ENCODE results near the gene ERBB4.

The ERBB4 gene

DNA sequence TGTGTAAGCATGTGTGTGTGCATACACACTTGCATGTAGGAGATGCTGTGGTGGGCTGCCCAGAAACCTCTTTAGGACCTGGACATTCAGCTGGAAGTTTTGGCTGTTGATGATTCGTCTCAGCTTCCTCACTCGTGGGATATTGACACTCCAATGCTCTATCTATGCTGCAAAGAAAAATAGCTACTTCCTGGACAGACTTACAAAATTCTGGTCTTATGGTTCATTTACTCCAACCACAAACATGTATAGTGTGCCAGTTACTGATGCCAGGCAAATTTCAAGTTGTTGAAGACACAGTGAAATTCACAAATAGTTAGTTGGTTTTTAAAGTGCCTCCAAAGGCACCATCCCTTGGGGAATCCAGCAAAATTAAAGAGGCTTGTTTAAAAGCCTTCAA lies 1099.6 kb downstream of the ERBB4 start:
- no peak overlapping the region for H3K9ac ChIP-seq (ENCODE audit: low read depth, low read length)
- H3K27me3 ChIP-seq (ENCODE audit: insufficient read depth, low read length): no peaks in the 10 kb centered on the region
- no peaks in the 10 kb centered on the region for H3K9me3 ChIP-seq (ENCODE audit: insufficient read depth, low read depth, low read length)
- no peaks in the 10 kb centered on the region; the same call in 1 of the 2 replicates for H3K4me1 ChIP-seq (ENCODE audit: insufficient read depth, low read length)
- H3K4me3 ChIP-seq (ENCODE audit: low read length): no peak overlapping the region
- no peak overlapping the region for H3K27ac ChIP-seq (ENCODE audit: low read length)
- no peaks in the 10 kb centered on the region for H3K36me3 ChIP-seq (ENCODE audit: insufficient read depth, low read depth, low read length)

DNA sequence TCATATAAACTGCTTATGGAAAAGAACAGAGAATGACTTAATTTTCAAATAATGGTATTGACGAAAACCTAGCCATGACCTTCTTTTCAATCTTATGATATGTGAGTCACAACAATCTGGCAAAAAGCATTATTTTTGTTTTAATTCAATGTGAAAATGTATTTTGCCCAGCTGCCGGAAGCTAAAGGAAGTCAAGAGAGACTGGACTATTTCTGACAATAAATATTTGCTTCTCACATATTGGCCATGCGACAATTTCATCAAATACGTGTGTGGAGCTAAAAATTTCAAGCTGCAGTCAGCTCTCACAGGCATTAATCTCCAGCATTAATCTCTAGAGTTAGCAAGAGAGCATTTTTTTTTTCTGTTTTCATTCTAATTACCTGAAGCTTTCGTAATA lies 1101.2 kb downstream of the ERBB4 start:
- H3K4me1 ChIP-seq (ENCODE audit: insufficient read depth, low read length): no peaks in the 10 kb centered on the region; the same call in 1 of the 2 replicates
- no peaks in the 10 kb centered on the region for H3K27me3 ChIP-seq (ENCODE audit: insufficient read depth, low read length)
- no peaks in the 10 kb centered on the region for H3K36me3 ChIP-seq (ENCODE audit: insufficient read depth, low read depth, low read length)
- no peak overlapping the region for H3K9ac ChIP-seq (ENCODE audit: low read depth, low read length)
- no peaks in the 10 kb centered on the region for H3K9me3 ChIP-seq (ENCODE audit: insufficient read depth, low read depth, low read length)
- H3K27ac ChIP-seq (ENCODE audit: low read length): no peak overlapping the region
- no peak overlapping the region for H3K4me3 ChIP-seq (ENCODE audit: low read length)

DNA sequence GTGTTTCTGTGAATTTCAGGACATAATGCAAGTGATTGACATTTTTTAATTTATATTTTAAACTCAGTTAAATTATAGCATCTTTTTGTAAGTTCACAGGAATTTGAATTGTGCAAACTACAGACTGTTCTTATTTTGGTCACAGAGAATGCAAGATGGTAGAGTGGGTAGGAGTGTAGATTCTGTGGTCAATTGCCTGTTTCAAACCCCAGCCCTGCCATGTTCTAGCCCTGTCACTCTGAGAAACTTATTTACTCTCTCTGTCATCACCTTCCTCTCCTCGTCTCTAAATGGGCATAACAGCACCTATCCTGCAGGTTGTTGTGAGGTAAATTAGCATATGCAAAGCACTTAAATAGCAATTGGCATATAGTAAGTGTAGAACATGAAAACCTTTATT lies 1102.4 kb downstream of the ERBB4 start:
- Histone ChIP-seq H3K9me3 (ENCODE audit: insufficient read depth, low read depth, low read length) (no peaks in the 10 kb centered on the region), H3K36me3 (ENCODE audit: insufficient read depth, low read depth, low read length) (no peaks in the 10 kb centered on the region), H3K27me3 (ENCODE audit: insufficient read depth, low read length) (no peaks in the 10 kb centered on the region), H3K9ac (ENCODE audit: low read depth, low read length) (no peak overlapping the region), H3K4me1 (ENCODE audit: insufficient read depth, low read length) (no peaks in the 10 kb centered on the region; the same call in 1 of the 2 replicates), H3K27ac (ENCODE audit: low read length) (no peak overlapping the region), H3K4me3 (ENCODE audit: low read length) (no peak overlapping the region)

DNA sequence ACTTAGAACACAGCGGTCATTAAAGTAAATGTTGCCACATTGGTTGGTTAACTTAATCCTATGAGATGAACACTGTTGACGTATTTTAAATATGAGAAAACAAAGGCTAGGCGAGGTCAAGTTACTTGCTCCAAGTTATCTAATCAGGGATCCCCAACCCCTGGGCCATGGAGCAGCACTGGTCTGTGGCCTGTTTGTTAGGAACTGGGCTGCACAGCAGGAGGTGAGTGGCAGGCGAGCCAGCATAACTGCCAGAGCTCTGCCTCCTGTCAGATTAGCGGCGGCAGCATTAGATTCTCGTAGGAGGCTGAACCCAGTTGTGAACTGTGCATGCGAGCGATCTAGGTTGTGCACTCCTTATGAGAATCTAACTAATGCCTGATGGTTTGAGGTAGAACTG lies 1103.3 kb downstream of the ERBB4 start:
- no peaks in the 10 kb centered on the region for H3K36me3 ChIP-seq (ENCODE audit: insufficient read depth, low read depth, low read length)
- H3K4me1 ChIP-seq (ENCODE audit: insufficient read depth, low read length): no peaks in the 10 kb centered on the region; the same call in 1 of the 2 replicates
- H3K9ac ChIP-seq (ENCODE audit: low read depth, low read length): no peak overlapping the region
- H3K9me3 ChIP-seq (ENCODE audit: insufficient read depth, low read depth, low read length): no peaks in the 10 kb centered on the region
- no peak overlapping the region for H3K4me3 ChIP-seq (ENCODE audit: low read length)
- no peak overlapping the region for H3K27ac ChIP-seq (ENCODE audit: low read length)
- no peaks in the 10 kb centered on the region for H3K27me3 ChIP-seq (ENCODE audit: insufficient read depth, low read length)

DNA sequence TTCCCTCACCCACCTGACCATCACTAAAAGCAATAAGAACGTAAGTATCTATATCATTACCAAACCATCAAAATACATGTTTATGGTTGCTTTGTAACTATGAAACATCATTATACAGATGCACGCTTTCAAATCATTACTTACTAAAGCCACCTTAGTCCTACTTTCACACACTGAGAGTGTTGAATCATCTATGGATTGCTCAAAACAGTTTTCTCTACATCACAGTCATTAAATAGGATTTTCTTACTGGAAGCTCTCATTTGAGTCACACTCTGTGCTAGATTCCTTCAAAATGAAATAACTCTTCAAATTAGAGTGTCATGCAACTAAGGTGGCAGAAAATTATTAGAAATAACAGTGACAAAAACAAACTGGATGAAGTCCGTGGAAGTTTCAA lies 1103.8 kb downstream of the ERBB4 start:
- Histone ChIP-seq H3K4me1 (ENCODE audit: insufficient read depth, low read length) (no peaks in the 10 kb centered on the region; the same call in 1 of the 2 replicates), H3K36me3 (ENCODE audit: insufficient read depth, low read depth, low read length) (no peaks in the 10 kb centered on the region), H3K27me3 (ENCODE audit: insufficient read depth, low read length) (no peaks in the 10 kb centered on the region)

DNA sequence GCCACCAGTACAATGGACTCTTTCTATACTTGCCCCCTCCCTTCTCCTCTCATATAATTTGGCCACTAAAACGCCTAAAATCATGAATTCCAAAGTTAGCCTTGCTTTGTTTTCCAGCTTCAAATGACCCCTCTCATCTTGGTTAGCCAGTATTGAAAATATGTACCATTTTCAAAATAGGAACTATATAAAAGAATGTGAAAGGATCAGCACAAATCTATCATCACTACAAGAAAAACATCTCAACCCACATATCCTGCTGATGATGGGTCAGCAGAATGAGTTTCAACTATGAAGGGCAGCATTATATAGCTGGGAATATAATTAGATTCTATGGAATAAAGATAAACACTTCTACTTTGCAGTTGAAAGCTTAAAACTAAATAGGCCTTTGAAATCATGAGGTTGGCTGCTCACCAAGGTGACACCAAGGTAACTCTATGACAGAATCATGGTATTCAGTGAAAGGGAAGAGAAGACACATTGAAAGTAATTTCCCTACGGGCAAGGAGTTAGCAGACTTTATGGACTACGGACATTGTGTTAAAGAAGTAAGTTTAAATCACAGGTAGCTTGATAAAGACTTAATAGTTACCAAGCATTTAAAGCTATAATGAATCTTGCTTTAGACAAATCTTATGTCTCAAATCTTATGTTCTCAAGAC lies 1109.2 kb downstream of the ERBB4 start:
- H3K9ac ChIP-seq (ENCODE audit: low read depth, low read length): no peak overlapping the region
- no peaks in the 10 kb centered on the region for H3K4me1 ChIP-seq (ENCODE audit: insufficient read depth, low read length)
- H3K27ac ChIP-seq (ENCODE audit: low read length): no peak overlapping the region
- no peaks in the 10 kb centered on the region for H3K36me3 ChIP-seq (ENCODE audit: insufficient read depth, low read depth, low read length)
- no peaks in the 10 kb centered on the region for H3K9me3 ChIP-seq (ENCODE audit: insufficient read depth, low read depth, low read length)
- H3K4me3 ChIP-seq (ENCODE audit: low read length): no peak overlapping the region
- no peaks in the 10 kb centered on the region for H3K27me3 ChIP-seq (ENCODE audit: insufficient read depth, low read length)

More for the DNA sequence above, 1103.8 kb downstream of the ERBB4 start:
- no peaks in the 10 kb centered on the region for H3K9me3 ChIP-seq (ENCODE audit: insufficient read depth, low read depth, low read length)
- no peak overlapping the region for H3K27ac ChIP-seq (ENCODE audit: low read length)
- no peak overlapping the region for H3K9ac ChIP-seq (ENCODE audit: low read depth, low read length)
- no peak overlapping the region for H3K4me3 ChIP-seq (ENCODE audit: low read length)

DNA sequence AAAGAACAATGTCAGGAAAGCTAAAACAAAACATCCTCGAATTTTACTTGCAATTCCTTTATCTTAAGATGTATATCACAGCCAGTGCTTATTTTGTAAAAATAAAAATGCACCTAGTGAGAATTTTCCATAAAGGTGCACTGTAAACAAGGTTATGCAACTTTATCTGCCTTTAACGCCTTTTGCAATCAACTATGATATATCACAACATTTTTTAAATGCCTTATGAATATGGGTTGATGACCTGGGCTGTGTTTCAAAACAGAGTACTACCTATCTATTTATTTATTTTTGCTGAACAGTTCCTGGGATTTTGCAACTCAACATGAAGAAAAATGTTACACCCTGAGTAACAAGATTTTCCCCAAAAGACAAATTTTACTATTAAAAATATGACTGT lies 1112.4 kb downstream of the ERBB4 start:
- H3K9ac ChIP-seq (ENCODE audit: low read depth, low read length): no peak overlapping the region
- no peaks in the 10 kb centered on the region for H3K27me3 ChIP-seq (ENCODE audit: insufficient read depth, low read length)
- no peaks in the 10 kb centered on the region for H3K36me3 ChIP-seq (ENCODE audit: insufficient read depth, low read depth, low read length)
- H3K9me3 ChIP-seq (ENCODE audit: insufficient read depth, low read depth, low read length): no peaks in the 10 kb centered on the region
- H3K27ac ChIP-seq (ENCODE audit: low read length): no peak overlapping the region
- no peaks in the 10 kb centered on the region for H3K4me1 ChIP-seq (ENCODE audit: insufficient read depth, low read length)
- no peak overlapping the region for H3K4me3 ChIP-seq (ENCODE audit: low read length)

DNA sequence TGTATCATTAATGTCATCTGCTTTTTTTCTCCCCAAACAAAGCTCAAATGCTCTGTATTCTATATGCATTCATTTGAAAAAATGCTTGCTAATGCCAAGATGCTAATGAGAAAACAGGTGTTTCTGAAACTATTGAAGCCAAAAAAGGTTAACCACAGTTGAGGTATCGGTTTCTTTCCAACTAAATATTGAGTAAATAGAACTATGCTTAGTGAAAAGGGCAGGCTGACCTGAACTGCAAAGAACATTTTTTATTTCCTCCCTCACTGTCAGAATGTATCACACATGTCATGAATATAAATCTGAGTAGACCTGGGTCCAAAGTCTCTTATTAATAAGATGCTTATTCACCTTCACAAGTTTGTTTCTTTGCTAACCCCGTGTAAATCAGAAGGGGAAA lies 1115.6 kb downstream of the ERBB4 start:
- Histone ChIP-seq H3K27me3 (ENCODE audit: insufficient read depth, low read length) (no peaks in the 10 kb centered on the region), H3K9ac (ENCODE audit: low read depth, low read length) (no peak overlapping the region), H3K4me1 (ENCODE audit: insufficient read depth, low read length) (no peaks in the 10 kb centered on the region), H3K9me3 (ENCODE audit: insufficient read depth, low read depth, low read length) (no peaks in the 10 kb centered on the region), H3K4me3 (ENCODE audit: low read length) (no peak overlapping the region), H3K36me3 (ENCODE audit: insufficient read depth, low read depth, low read length) (no peaks in the 10 kb centered on the region), H3K27ac (ENCODE audit: low read length) (no peak overlapping the region)

DNA sequence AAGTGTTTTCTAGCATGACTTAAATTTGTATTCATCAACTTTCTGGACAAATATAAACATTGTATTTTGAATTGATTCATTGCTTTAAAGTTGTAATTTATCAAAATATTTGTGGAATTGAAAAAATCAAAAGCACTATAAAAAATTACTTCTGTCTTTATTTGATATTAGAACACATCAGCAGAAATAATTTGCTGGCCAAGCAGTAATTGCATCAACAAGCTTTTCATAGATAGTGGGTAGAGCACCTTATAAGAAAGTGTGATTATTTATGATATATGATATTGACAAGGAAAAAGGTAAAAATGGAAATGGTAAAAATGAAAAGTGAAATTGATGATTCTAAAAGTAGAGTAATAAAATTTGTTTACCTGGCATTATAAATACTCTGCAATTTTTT lies 1121.1 kb downstream of the ERBB4 start:
- no peak overlapping the region for H3K4me3 ChIP-seq (ENCODE audit: low read length)
- H3K27me3 ChIP-seq (ENCODE audit: insufficient read depth, low read length): no peaks in the 10 kb centered on the region
- no peaks in the 10 kb centered on the region; the same call in 1 of the 2 replicates for H3K9me3 ChIP-seq (ENCODE audit: insufficient read depth, low read depth, low read length)
- H3K27ac ChIP-seq (ENCODE audit: low read length): no peak overlapping the region
- H3K4me1 ChIP-seq (ENCODE audit: insufficient read depth, low read length): no peaks in the 10 kb centered on the region
- H3K9ac ChIP-seq (ENCODE audit: low read depth, low read length): no peak overlapping the region
- no peaks in the 10 kb centered on the region for H3K36me3 ChIP-seq (ENCODE audit: insufficient read depth, low read depth, low read length)

DNA sequence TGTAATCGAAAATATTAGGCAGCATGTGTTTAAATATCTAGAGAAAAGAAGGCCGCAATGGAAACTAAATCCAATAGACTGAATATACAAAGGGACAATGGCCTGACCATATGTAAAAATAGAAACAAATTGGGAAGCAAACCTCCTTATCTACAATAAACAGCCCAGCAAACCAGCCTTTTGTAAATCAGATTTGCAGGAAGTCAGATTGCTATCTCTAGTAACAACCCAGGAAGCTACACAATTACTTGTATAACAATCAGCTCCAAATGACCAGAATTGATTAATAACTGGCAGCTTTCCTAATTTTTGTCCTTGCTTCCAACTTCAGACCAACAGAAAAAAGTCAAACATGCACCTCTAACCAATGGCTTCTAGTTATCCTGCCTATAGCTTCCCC lies 1122.2 kb downstream of the ERBB4 start:
- Histone ChIP-seq H3K4me3 (ENCODE audit: low read length) (no peak overlapping the region), H3K4me1 (ENCODE audit: insufficient read depth, low read length) (no peaks in the 10 kb centered on the region), H3K9ac (ENCODE audit: low read depth, low read length) (no peak overlapping the region), H3K36me3 (ENCODE audit: insufficient read depth, low read depth, low read length) (no peaks in the 10 kb centered on the region), H3K27ac (ENCODE audit: low read length) (no peak overlapping the region), H3K9me3 (ENCODE audit: insufficient read depth, low read depth, low read length) (no peaks in the 10 kb centered on the region; the same call in 1 of the 2 replicates), H3K27me3 (ENCODE audit: insufficient read depth, low read length) (no peaks in the 10 kb centered on the region)

DNA sequence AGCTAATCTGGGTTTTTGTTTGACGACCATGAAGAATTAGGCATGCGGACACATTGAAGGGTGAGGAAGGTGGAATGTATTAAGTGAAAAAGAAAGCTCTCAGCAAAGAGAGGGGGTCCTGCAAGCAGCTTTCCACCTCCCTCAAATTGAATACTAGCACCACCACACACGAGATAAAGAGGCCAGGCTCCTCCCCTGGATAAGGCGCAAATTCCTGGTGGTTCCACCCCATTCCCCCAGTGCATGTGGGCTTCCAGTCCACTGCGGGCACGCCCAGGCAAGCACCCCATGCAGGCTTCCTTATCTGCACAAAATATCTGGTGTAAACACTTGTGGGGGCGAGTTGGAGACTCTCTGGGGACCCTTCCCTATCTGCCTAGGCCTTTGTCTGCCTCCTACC lies 1124.9 kb downstream of the ERBB4 start:
- no peak overlapping the region for H3K4me3 ChIP-seq (ENCODE audit: low read length)
- H3K36me3 ChIP-seq (ENCODE audit: insufficient read depth, low read depth, low read length): no peaks in the 10 kb centered on the region
- no peak overlapping the region for H3K9ac ChIP-seq (ENCODE audit: low read depth, low read length)
- H3K27ac ChIP-seq (ENCODE audit: low read length): no peak overlapping the region
- H3K27me3 ChIP-seq (ENCODE audit: insufficient read depth, low read length): no peaks in the 10 kb centered on the region
- no peaks in the 10 kb centered on the region for H3K4me1 ChIP-seq (ENCODE audit: insufficient read depth, low read length)
- no peaks in the 10 kb centered on the region; the same call in 1 of the 2 replicates for H3K9me3 ChIP-seq (ENCODE audit: insufficient read depth, low read depth, low read length)

DNA sequence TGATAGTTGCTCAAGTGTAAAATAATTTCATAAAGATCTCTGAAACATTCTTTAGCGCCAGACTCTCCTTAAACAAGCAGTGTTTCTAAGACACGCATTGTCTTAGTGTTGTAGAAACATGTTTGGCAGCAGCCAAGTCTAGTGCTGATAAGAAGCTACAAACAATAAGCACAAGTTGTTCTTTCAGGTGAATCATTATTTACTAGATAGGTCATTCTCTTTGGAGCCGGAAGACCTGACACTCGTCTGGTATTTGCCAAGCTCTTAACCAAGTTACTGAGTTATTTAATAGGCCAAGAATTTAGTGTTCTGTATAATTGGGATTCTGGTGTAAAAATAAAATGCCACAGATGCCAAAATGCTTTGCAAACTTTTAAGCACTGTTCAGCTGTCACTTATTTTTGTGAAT lies 1130.1 kb downstream of the ERBB4 start:
- no peak overlapping the region for H3K27ac ChIP-seq (ENCODE audit: low read length)
- H3K36me3 ChIP-seq (ENCODE audit: insufficient read depth, low read depth, low read length): no peaks in the 10 kb centered on the region
- no peaks in the 10 kb centered on the region for H3K27me3 ChIP-seq (ENCODE audit: insufficient read depth, low read length)
- H3K4me1 ChIP-seq (ENCODE audit: insufficient read depth, low read length): peaks cover 3% of the 10 kb centered on the region; the same call in 1 of the 2 replicates
- H3K4me3 ChIP-seq (ENCODE audit: low read length): no peak overlapping the region
- H3K9ac ChIP-seq (ENCODE audit: low read depth, low read length): no peak overlapping the region
- no peaks in the 10 kb centered on the region for H3K9me3 ChIP-seq (ENCODE audit: insufficient read depth, low read depth, low read length)
